Activated CD4-positive, alpha-beta T cell treated with anti-CD3 and anti-CD28 coated beads, Interleukin-2, amount 50 U/mL, for 24 hours (primary cell): ENCODE results near the gene RCCD1.
A peak's percentile ranks its signal among the peaks of the same experiment; 100 is the strongest.
"Not testable (repeated sequence)": the region's sequence is repeated elsewhere in the genome, so short reads cannot be mapped to it uniquely, and the experiment has no call there.

ENCODE experiments used
- DNase-seq, 2 donors: peaks; one replicate each; pipeline ENCODE4 v3.0.0-alpha.2; 2020; ENCODE audit warnings: low read depth in 1 of 2, low spot score in 1 of 2

RCCD1 gene, protein sequence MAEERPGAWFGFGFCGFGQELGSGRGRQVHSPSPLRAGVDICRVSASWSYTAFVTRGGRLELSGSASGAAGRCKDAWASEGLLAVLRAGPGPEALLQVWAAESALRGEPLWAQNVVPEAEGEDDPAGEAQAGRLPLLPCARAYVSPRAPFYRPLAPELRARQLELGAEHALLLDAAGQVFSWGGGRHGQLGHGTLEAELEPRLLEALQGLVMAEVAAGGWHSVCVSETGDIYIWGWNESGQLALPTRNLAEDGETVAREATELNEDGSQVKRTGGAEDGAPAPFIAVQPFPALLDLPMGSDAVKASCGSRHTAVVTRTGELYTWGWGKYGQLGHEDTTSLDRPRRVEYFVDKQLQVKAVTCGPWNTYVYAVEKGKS

DNA sequence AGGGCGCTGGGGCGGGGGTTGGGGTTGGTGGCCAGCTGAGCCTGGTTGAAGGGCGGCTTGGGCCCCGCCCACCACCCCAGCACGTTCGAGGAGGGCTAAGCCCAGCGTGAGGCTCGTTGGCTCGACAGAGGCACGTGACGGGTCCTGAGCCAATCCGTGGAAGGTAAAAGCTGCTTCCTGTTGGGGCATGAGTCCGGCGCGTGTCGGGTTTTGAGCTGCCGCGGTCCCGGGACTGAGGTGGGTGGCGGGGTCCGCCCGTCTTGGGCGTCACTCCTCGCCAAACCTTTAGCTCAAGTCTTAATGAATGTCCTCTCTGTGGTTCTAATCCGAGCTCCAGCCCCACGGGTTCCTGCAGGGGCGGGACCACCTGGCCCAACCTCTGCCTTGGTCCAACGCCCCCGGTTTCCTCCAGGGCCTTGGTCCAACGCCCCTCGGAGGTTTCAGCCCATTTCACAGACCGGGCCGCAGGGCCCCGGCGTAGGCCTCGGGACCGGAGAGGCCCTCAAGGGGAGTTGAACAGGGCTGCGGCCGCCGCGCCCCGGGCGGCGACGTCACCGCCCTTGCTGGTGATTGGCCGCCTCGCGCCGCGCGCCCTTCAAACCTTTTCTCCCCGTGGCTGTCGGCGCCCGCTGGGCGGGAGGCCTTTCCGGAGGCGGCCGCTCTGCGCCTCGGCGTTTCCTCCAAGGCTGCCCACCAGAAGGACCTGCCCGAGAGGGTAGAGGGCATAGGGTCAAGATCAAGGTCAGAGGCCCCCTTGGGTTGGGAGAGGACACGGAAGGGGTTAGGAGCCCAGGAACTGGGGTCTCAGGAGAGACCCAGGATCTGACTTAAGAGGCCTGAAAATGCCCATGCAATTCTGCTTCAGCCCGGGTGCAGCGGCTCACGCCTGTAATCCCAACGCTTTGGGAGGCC, at the start of gene RCCD1:
TSS of gene RCCD1 (plus strand) at position 173 of the 912 bp plus-strand sequence. CDS start 1,851 bp downstream, outside the sequence.
- peak; percentile 75 to 90 for DNase-seq

DNA sequence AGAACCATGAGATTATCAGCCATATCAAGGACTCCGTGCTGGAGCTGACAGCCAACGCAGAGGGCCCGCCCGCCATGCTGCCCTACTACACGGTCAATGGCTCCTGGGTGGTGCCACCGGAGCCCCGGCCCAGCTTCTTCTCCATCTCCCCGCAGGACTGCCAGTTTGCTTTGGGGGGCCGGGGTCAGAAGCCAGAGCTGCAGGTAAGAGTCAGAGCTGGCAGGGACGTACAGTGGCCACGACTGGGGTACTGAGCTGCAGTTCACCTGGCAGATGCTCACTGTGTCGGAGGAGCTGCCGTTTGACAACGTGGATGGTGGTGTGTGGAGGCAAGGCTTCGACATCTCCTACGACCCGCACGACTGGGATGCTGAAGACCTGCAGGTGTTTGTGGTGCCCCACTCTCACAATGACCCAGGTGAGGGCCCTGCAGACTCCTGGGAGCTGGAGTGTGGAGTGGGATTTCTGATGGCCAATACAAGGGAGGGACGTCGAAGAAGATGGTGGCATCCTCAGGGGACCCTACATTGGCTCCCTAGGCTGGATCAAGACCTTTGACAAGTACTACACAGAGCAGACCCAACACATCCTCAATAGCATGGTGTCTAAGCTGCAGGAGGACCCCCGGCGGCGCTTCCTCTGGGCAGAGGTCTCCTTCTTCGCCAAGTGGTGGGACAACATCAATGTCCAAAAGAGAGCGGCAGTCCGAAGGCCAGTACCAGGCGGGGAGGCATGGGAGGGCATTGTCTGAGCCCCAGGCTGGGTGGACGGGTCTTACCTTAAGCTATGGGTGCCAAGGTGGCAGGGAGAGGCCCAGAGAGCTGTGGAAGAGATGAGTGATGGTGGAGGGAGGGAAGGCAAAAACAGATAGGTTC, 49.1 kb upstream of the RCCD1 start:
- no peak for DNase-seq

DNA sequence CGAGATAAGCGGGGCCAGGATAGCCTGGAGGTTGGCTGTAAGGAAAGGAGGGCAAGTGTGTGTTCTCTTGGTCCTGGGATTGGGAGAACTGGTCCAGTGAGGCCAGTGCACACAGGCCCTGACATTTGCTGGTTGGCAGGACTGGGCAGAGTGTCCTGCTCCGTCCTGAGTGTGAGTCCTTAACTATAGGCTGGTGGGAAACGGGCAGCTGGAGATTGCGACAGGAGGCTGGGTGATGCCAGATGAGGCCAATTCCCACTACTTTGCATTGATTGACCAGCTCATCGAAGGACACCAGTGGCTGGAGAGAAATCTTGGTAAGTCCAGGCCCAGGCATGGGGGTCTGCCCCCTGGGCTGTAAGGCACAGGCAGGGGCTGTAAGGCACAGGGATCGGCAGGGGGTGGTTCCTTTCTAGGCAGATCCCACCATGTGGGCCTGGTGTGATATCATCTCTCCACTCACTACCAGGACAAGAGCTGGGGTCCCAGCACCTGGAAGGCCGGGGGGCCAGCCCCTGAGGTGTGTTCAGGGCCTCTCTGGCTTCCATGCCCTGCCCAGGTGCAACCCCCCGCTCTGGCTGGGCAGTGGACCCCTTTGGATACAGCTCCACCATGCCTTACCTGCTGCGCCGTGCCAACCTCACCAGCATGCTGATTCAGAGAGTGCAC, 48.4 kb upstream of the RCCD1 start:
- no peak for DNase-seq

DNA sequence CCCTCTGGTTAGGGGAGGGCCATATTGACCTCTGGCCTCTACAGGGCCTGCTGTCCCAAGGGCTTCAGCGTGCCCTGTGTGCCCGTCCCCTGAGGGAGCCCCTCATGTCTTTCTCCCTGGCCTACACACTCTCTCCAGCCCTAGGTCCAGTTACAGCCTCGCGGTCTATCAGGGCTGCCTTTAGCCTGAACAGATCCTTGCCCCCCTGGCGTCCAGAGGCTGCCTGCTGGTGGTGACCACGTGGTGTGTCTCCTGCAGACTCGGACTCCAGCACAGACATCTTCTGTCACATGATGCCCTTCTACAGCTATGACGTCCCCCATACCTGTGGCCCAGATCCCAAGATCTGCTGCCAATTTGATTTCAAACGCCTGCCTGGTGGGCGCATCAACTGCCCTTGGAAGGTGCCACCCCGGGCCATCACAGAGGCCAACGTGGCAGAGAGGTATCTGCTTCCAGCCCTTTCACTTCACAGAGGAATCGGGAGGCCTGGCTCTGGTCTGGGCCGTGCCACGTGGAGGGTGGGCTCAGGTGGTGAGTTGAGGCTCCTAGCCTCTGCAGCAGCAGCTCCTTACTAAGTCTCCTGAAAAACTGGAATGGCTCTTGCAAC, 47.5 kb upstream of the RCCD1 start:
- no peak for DNase-seq

DNA sequence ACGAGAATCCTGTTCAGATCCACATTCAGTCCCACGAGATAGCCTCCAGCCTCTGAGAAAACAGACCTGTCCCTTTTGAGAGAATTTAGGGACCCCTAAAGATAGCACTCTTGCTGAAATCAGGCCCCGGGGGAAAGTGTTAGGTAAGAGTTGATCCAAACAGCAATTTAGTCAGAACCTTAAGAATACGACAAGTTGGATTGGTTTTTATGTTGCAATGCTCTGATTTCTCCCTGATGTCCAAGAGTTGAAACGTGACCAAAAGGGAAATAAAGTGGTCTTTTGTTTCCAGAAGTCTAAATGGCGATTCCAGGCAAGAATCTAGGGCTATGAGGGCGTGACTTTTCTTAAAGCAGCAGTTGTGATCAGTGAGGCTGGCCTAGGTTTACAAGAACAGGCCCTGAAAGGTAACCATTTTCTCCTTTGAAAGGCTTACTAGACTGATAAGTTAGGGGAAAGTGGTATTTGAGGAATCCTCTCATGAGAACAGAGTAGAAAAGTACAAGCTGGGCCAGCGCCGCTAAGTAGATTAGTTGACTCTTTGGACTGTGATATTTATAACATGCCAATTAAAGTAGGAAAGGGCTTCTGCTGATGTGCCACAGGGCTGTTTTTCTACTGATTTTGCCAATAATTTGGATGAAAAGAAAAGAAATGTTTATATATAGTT, 46.7 kb upstream of the RCCD1 start:
- no peak for DNase-seq

DNA sequence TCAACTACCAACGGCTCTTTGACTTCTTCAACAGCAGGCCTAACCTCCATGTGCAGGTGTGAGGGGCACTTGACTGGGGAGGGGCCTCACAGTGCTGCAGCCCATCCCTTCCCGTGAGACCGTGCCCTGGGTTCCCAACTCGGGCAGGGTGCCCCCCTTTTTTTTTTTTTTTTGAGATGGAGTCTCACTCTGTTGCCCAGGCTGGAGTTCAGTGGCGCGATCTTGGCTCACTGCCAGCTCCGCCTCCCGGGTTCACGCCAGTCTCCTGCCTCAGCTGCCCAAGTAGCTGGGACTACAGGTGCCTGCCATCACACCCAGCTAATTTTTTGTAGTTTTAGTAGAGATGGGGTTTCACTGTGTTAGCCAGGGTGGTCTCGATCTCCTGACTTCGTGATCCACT, 45.2 kb upstream of the RCCD1 start:
- DNase-seq: not testable (repeated sequence)

DNA sequence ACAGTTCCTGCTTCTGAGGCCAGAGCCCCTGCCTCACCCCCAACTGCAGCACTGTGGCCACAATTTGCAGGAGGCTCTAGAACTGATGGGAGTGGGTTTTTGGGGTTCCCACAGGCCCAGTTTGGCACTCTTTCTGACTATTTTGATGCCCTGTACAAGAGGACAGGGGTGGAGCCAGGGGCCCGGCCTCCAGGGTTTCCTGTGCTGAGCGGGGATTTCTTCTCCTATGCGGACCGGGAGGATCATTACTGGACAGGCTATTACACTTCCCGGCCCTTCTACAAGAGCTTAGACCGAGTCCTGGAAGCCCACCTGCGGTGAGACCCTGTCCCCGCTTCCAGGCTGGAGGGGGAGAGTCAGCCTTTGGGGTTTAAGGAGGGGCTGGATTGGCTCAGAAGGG, 44.7 kb upstream of the RCCD1 start:
- no peak for DNase-seq

DNA sequence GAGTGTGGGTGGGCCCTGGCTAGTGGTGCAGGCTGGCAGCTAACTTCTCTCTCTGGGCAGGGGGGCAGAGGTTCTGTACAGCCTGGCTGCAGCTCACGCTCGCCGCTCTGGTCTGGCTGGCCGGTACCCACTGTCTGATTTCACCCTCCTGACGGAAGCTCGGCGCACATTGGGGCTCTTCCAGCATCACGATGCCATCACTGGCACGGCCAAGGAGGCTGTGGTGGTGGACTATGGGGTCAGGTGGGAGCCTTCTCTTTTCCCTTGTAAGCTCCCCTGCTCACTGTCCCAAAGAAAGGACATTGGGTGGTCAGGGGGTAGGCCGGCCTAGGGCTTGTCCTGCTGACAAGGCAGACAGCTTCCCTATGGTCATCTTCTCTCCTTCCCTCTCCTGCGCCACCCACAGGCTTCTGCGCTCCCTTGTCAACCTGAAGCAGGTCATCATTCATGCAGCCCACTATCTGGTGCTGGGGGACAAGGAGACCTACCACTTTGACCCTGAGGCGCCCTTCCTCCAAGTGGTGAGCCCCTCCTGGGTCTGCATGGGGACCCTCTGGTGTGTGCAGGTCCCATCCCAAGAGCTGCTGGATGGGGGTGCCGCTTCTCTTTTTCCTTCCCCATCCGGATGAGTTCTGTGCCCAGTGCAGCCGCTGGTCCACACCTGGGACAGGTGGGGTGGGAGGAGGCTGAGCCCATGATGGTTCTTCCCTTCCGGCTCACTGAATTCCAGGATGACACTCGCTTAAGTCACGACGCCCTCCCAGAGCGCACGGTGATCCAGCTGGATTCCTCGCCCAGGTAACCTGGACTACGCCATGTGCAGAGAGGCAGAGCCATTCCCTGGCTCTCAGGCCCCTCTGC, 44.0 kb upstream of the RCCD1 start:
- no peak for DNase-seq

DNA sequence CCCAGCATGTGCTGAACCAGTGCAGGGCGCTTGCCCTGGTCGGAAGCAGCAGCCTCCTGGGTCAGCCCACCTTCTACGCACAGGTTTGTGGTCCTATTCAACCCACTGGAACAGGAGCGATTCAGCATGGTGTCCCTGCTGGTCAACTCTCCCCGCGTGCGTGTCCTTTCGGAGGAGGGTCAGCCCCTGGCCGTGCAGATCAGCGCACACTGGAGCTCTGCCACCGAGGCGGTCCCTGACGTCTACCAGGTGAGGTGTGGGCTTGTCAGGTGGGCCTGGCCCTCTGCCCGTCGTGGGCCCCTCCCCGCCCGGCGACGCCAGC, 43.4 kb upstream of the RCCD1 start:
- no peak for DNase-seq

DNA sequence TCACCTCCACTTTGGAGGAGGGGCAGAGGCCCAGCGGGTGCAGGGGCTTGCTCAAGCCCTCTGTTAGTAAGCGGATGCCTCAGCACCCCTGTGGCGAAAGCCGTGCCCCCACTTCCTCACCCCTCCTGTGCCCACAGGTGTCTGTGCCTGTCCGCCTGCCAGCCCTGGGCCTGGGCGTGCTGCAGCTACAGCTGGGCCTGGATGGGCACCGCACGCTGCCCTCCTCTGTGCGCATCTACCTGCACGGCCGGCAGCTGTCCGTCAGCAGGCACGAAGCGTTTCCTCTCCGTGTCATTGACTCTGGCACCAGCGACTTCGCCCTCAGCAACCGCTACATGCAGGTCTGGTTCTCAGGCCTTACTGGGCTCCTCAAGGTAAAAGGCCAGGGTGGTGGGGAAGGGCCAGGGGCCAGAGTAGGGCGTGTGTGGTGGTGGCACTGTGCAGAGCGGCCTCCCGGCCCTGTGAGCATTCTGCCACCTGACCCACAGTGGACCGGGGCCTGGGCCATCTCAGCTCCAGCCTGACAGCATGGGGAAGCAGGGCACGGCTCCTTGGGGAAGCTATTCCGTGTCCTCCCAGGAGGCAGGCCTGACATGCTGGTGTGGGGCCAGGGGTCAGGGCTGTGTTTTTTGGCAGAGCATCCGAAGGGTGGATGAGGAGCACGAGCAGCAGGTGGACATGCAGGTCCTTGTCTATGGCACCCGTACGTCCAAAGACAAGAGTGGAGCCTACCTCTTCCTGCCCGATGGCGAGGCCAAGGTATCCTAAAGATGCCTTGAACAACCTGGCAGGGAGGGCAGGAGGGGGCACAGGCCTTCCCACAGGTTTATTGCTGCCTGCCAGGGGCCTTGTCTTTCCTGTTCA, 42.5 kb upstream of the RCCD1 start:
- no peak for DNase-seq

DNA sequence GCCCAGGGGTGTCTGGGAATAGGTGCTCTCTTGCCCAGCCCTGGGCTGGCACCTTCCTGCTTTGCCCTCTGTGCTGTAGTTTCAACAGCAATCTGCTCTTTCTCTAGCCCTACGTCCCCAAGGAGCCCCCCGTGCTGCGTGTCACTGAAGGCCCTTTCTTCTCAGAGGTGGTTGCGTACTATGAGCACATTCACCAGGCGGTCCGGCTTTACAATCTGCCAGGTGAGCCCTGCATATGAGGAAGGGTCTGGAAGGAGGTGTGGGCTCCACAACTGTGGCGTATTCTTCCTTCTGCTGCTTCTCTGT, 42.0 kb upstream of the RCCD1 start:
- no peak for DNase-seq

DNA sequence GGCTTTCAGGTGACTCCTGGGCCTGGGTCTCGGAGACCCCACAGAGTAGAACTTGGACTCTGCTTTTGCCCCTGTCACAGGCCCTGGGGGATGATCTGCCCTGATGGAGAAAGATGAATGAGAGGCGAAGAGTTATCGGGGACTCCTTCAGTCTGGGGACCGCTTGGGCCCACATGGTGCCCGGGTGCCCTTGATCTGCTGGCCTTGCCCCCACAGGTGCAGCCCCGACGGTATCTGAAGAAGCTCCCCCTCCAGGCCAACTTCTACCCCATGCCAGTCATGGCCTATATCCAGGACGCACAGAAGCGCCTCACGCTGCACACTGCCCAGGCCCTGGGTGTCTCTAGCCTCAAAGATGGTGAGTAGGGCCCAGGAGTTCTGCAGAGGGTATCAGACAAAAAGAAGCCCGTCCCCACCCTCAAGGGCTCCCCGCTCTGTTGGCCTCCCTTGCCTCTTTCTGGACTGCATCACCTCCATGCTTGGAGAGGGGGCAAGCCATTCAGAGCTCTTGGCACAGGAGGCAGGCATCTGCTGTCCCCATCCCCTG, 41.2 kb upstream of the RCCD1 start:
- no peak for DNase-seq

DNA sequence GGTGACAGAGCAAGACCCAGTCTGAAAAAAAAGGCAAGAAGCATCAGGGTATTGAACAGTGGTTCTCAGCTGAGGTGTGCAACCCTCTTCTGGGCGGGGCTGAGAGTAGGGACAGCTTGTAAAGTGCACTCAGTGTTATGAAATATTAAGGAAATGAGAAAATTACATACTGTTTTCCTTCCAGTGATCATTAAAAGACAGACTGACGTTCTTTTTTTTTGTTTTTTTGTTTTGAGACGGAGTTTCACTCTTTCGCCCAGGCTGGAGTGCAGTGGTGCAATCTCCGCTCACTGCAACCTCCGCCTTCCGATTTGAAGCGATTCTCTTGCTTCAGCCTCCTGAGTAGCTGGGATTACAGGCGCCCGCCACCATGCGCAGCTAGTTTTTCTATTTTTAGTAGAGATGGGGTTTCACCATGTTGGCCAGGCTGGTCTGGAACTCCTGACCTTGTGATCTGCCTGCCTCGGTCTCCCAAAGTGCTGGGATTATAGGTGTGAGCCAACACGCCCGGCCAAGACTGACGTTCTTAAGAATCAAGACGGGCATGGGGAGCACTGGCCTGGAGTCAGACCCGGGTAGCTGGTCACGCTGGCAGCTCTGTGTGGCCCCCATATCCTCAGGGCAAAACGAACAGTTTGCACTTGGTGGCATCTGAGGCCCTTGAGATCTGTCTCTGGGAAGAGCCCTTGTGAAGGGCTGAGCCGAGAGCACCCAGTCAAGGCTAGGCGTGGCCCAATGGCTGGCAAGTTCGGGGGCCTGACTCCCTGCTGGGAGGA, 40.2 kb upstream of the RCCD1 start:
- no peak for DNase-seq

DNA sequence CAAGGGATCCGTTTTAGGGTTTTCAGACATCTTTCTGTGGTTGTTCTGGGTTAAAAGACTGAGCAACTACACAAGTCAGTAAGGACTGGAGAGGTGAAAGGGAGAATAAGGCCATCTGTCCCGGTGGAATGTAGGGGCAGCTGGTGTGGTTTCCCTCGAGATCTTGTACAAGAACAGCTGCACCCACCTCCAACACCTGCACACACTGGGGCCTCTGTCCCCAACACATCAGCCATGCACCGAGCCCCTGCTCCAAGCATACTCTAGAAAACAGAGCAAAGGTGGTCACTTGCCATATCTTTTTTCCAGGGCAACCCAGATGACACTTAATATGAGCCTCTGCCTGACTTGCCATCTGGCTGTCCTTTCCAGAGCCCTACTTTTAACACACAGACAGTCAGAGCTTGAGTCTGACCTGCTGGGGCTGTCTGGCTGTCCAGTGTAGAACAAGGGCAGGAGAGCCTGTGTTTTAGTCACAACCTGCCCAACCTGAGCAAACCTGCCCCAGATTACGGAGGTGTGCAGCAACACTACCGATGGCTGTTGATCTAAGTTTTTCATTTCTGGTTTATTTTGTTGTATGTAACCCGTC, 39.4 kb upstream of the RCCD1 start:
- no peak for DNase-seq

DNA sequence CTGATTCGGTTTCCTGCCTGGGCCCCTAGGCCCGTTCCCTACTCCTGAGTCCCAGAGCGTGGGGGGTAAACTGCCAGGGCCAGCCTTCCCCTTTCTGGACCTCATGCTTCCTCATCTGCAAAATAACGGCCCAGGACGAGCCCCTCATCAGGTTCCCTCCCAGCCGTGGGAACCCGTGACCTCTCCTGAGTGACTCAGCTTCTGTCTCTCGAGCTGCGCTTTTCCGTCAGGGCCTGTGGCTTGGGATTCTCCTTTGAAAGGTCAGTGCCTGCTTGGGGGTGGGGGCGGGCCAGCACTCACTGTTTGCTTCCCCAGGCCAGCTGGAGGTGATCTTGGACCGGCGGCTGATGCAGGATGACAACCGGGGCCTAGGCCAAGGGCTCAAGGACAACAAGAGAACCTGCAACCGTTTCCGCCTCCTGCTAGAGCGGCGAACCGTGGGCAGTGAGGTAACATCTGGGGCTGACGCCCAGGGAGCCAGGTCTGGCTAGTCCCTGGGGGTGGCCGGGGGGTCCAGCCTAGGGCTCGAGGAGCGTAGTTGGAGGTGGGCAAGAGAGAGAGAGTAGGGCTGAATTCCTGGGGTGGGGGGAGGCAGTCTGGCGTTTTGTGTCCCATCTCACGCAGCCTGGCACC, 38.8 kb upstream of the RCCD1 start:
- no peak for DNase-seq

DNA sequence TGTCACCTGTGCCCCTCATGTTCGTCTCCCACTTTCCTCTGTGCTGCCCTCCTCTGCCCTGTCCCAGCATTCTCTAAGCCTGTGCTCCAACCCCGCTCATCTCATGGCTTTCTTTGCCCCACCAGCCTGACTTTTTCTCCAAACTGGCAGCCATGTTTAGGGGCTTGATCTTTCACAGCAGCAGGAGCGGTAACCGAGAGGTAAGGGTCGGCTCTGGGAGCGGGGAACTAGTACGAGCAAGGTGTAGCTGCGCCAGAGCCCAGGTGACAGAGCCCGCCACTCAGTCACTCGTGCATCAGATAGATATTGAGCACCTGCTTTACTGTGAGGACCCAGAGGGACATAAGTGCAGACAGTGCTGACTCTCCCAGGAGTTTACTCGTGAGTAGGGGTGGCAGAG, 38.2 kb upstream of the RCCD1 start:
- DNase-seq: no peak
